Panc1 (cell line): ENCODE measurements around the gene PER3.

Experiments
- POLR2AphosphoS5 ChIP-seq: IDR thresholded peaks from 2 replicates; pipeline ENCODE4 v1.6.1; 2012; ENCODE audit warnings: mild to moderate bottlenecking, low read depth, low read length, moderate library complexity
- REST ChIP-seq, 2 experiments: IDR thresholded peaks; 2 replicates each; pipeline ENCODE4 v1.6.1; 2011 to 2012; ENCODE audit warnings: low read depth in 2 of 2, control low read depth in 1 of 2, low read length in 1 of 2, mild to moderate bottlenecking in 1 of 2, moderate library complexity in 1 of 2; ENCODE audit not compliant: insufficient read depth in 1 of 2
- TCF7L2 ChIP-seq: IDR thresholded peaks from 2 replicates; pipeline ENCODE4 v1.6.1; 2011; ENCODE audit warnings: mild to moderate bottlenecking, low read depth, low read length, inconsistent platforms
- TF ChIP-seq, protein P1 (sequence below): fragments of 450-650 bp; IDR thresholded peaks from 2 replicates; pipeline ENCODE4 v1.5.1; 2017; ENCODE audit warnings: mild to moderate bottlenecking

GRCh38 chr1:7738044-7738443 lies 46.0 kb upstream of the PER3 start:
- no peak for TF ChIP-seq TCF7L2
- TF ChIP-seq, protein P1, sequence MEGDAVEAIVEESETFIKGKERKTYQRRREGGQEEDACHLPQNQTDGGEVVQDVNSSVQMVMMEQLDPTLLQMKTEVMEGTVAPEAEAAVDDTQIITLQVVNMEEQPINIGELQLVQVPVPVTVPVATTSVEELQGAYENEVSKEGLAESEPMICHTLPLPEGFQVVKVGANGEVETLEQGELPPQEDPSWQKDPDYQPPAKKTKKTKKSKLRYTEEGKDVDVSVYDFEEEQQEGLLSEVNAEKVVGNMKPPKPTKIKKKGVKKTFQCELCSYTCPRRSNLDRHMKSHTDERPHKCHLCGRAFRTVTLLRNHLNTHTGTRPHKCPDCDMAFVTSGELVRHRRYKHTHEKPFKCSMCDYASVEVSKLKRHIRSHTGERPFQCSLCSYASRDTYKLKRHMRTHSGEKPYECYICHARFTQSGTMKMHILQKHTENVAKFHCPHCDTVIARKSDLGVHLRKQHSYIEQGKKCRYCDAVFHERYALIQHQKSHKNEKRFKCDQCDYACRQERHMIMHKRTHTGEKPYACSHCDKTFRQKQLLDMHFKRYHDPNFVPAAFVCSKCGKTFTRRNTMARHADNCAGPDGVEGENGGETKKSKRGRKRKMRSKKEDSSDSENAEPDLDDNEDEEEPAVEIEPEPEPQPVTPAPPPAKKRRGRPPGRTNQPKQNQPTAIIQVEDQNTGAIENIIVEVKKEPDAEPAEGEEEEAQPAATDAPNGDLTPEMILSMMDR = no peak
- TF ChIP-seq REST (IDR thresholded peaks at IDR 0.05; ENCODE audit: insufficient read depth in 1 of 2, low read depth in 2 of 2, low read length in 1 of 2) = no peak
- no peak for TF ChIP-seq POLR2AphosphoS5
